K562 (cell line): ENCODE measurements around the gene OR2F2.

Experiments
- ATF2 ChIP-seq: sonication (generic); formaldehyde crosslinking; IDR thresholded peaks from 2 replicates; pipeline ENCODE4 v1.8.1; 2022; ENCODE audit warnings: missing genetic modification reagents
- ZZZ3 ChIP-seq: fragments of 450-650 bp; IDR thresholded peaks from 2 replicates; pipeline ENCODE4 v1.6.1; 2016; ENCODE audit warnings: antibody characterized with exemption, mild to moderate bottlenecking, moderate library complexity

GRCh38 chr7:143979359-143979758, 44.3 kb downstream of the OR2F2 start:
- TF ChIP-seq ATF2 (CRISPR knock-in tag) (no peak), ZZZ3 (no peak)
